HG03378 (cell line): ENCODE data around the gene ANKRD44.
A peak's percentile ranks its signal among the peaks of the same experiment; 100 is the strongest.

ENCODE experiments used
- ATAC-seq: cut with Tn5 transposase; IDR thresholded peaks from one replicate; pipeline ENCODE4 v1.9.1; 2021; ENCODE audit warnings: mild to moderate bottlenecking, moderate library complexity; ENCODE audit not compliant: unreplicated experiment

ANKRD44 gene

GRCh38 chr2:197211881-197212342, 98.7 kb downstream of the ANKRD44 start:
- no peak for ATAC-seq

GRCh38 chr2:197210430-197210829, 100.2 kb downstream of the ANKRD44 start:
- ATAC-seq = no peak

- ATAC-seq = peak; percentile 35
These were observed 100.7 kb downstream of the ANKRD44 start for GRCh38 chr2:197209742-197210408.

- ATAC-seq = peak; percentile 16
These were observed 101.3 kb downstream of the ANKRD44 start for GRCh38 chr2:197209246-197209645.

- ATAC-seq = no peak
These were observed 101.7 kb downstream of the ANKRD44 start for GRCh38 chr2:197208841-197209240.

GRCh38 chr2:197208024-197208423, 102.6 kb downstream of the ANKRD44 start:
- ATAC-seq = no peak

GRCh38 chr2:197207598-197207997, 103.0 kb downstream of the ANKRD44 start:
- no peak for ATAC-seq

GRCh38 chr2:197207106-197207505, 103.5 kb downstream of the ANKRD44 start:
- no peak for ATAC-seq

- ATAC-seq = peak; percentile 61
These were observed 104.9 kb downstream of the ANKRD44 start for GRCh38 chr2:197205585-197206215.

- ATAC-seq = no peak
These were observed 105.9 kb downstream of the ANKRD44 start for GRCh38 chr2:197204519-197205250.

- ATAC-seq = no peak
These were observed 108.7 kb downstream of the ANKRD44 start for GRCh38 chr2:197201874-197202273.

- ATAC-seq = no peak
These were observed 109.9 kb downstream of the ANKRD44 start for GRCh38 chr2:197200762-197201058.

GRCh38 chr2:197200051-197200761, 110.4 kb downstream of the ANKRD44 start:
- no peak for ATAC-seq

- peak; percentile 96 for ATAC-seq
These were observed 111.7 kb downstream of the ANKRD44 start for GRCh38 chr2:197198890-197199289.

GRCh38 chr2:197197895-197198311, 112.7 kb downstream of the ANKRD44 start:
- no peak for ATAC-seq

- ATAC-seq = no peak
These were observed 113.9 kb downstream of the ANKRD44 start for GRCh38 chr2:197196541-197197180.

GRCh38 chr2:197195518-197195917, 115.1 kb downstream of the ANKRD44 start:
- no peak for ATAC-seq

- ATAC-seq = peak; percentile 64
These were observed 118.6 kb downstream of the ANKRD44 start for GRCh38 chr2:197191940-197192322.

- ATAC-seq = peak; percentile 42
These were observed 119.2 kb downstream of the ANKRD44 start for GRCh38 chr2:197191177-197191939.

- no peak for ATAC-seq
These were observed 120.5 kb downstream of the ANKRD44 start for GRCh38 chr2:197190100-197190432.
